Heart left ventricle (tissue), 16 donors: ENCODE results near the gene TUBA1A. TPM values are rescaled to one million over a fixed set of nuclear protein-coding genes. Genes with fewer than 3 reads are reported as not detected.

ENCODE experiments used
- ATAC-seq, 4 donors: fragments of 200-7000 bp; cut with Tn5 transposase; one replicate each; pipeline ENCODE4 v1.9.1; 2020 to 2022; ENCODE audit warnings: moderate library complexity in 4 of 4, mild to moderate bottlenecking in 3 of 4, moderate number of reproducible peaks in 1 of 4
- DNase-seq, 5 donors: peaks; one replicate each; pipeline ENCODE4 v3.0.0-alpha.2; 2020
- H3K27ac ChIP-seq, 12 donors: fragments of 200-600 bp; sonication (generic) in 4 of 12; one replicate each; pipeline versions ENCODE4 v1.5.0 to v1.8.0; 2016 to 2022; ENCODE audit warnings: mild to moderate bottlenecking in 2 of 12
- H3K27me3 ChIP-seq, 9 donors: fragments of 200-600 bp; sonication (generic) in 2 of 9; one replicate each; pipeline versions ENCODE4 v1.5.1 to v1.8.0; 2016 to 2022; ENCODE audit warnings: mild to moderate bottlenecking in 3 of 9
- H3K36me3 ChIP-seq, 9 donors: fragments of 200-600 bp; sonication (generic) in 2 of 9; one replicate each; pipeline versions ENCODE4 v1.5.0 to v1.8.0; 2018 to 2022; ENCODE audit warnings: mild to moderate bottlenecking in 2 of 9
- H3K4me1 ChIP-seq, 12 donors: fragments of 200-600 bp; sonication (generic) in 4 of 12; one replicate each; pipeline versions ENCODE4 v1.5.0 to v1.8.0; 2016 to 2022; ENCODE audit warnings: mild to moderate bottlenecking in 3 of 12
- H3K4me3 ChIP-seq, 12 donors: fragments of 200-600 bp; sonication (generic) in 4 of 12; one replicate each; pipeline versions ENCODE4 v1.5.0 to v1.8.0; 2017 to 2022; ENCODE audit warnings: mild to moderate bottlenecking in 9 of 12, moderate library complexity in 4 of 12
- H3K9me3 ChIP-seq, 12 donors: fragments of 200-600 bp; sonication (generic) in 4 of 12; one replicate each; pipeline versions ENCODE4 v1.5.0 to v1.8.0; 2016 to 2022; ENCODE audit warnings: mild to moderate bottlenecking in 1 of 12
- CTCF ChIP-seq, 12 donors: fragments of 200-600 bp; sonication (generic) in 4 of 12; IDR thresholded peaks; one replicate each; pipeline versions ENCODE4 v1.5.0 to v1.8.0; 2018 to 2022; ENCODE audit warnings: antibody characterized with exemption in 12 of 12, mild to moderate bottlenecking in 5 of 12
- POLR2A ChIP-seq, 2 donors: fragments of 450-650 bp; IDR thresholded peaks; one replicate each; pipeline ENCODE4 v1.6.1; 2017; ENCODE audit warnings: antibody characterized with exemption in 2 of 2, mild to moderate bottlenecking in 2 of 2, moderate library complexity in 2 of 2
- WGBS, 4 donors: extraction: QIAGEN DNeasy Blood & Tissue Kit in 2 of 4; methylation state at CpG; one replicate each; pipeline versions ENCODE4 v1.1.5 to v1.1.7; 2013 to 2018; 5-methylcytosine and 5-hydroxymethylcytosine counted together
- intact Hi-C, 10 donors: fragments of 100-400 bp; cut with DNase I; formaldehyde crosslinking; loops; one replicate each; pipeline versions ENCODE4 v1.11.1 to v1.14.2; 2022
- polyA plus RNA-seq, 2 donors: library from polyadenylated mRNA; stranded (reverse); fragments of 200-250 nt; gene quantifications; one replicate each; pipeline ENCODE4 v1.2.3, GENCODE V29; 2013
- total RNA-seq, 9 donors: library from RNA; depleted of rRNA in 2 of 9; stranded (reverse); fragments of >200 nt in 2 of 9; fragmentation: NEBNext Ultra II Directional in 3 of 9; extraction: Animal tissue kit (Norgen Biotek cat#: 25700) in 3 of 9; gene quantifications; one replicate each; pipeline versions ENCODE4 v1.1.0 to v1.2.4, GENCODE V29; 2016 to 2023
- donor health status: ischemic (EF 13 %, LVEDD 7.1; RV severe dilation, severe dysfunction).
- donor health status: healthy with polysubstance abuse.
- donor health status: DM: no; HTN: yes; CAD: no.
- donor health status: DM: no; HTN: no; CAD: no.
- donor health status: ischemic (EF 25% LVEDD 6.9; RV normal size, moderate dysfunction).
- donor health status: ischemic (EF 25% LVEDD 5.7; RV mildly dilated, moderate dysfunction).
- donor health status: healthy.
- donor health status: DM: yes; HTN: yes; CAD: no.
- donor health status: ischemic (EF 35%, LVEDD 5.7; RV mildly dilated, moderate dysfunction).
- donor health status: nonischemic (EF 11% LVEDD 7.7; RV severe dilation, severe dysfunction).
- donor health status: DM: yes; HTN: yes; CAD: no.
- donor health status: PGD.
- donor health status: ischemic (EF 29% LVEDD 5.4; RV normal size, mild dysfunction).
- donor health status: nonischemic (EF 23%, LVEDD 6.1; RV moderate dilation, normal function).

Gene TUBA1A
- total and polyA plus RNA-seq, 11 donors, result 71.5 to 280 (median 184) TPM

- no peak for TF ChIP-seq CTCF (IDR thresholded peaks at IDR 0.05)
- TF ChIP-seq POLR2A (IDR thresholded peaks at IDR 0.05), result no peak
- Histone ChIP-seq H3K9me3 (no peaks in the 10 kb centered on the region), H3K4me1 (peaks cover 0 to 58% (median 8%) of the 10 kb centered on the region in 12 donors), H3K4me3 (no peak overlapping the region), H3K27ac (peak overlapping the region in 6 of 12 donors; percentile 69 to 93 (median 80)), H3K27me3 (no peaks in the 10 kb centered on the region), H3K36me3 (no peaks in the 10 kb centered on the region)
- ATAC-seq (no peak), DNase-seq (no peak)
- WGBS, 4 donors, result 80 to 88% (median 85%) methylated on average over 3 of the region's 3 CpGs
- intact Hi-C loops, result no loop called here
Observed at GRCh38 chr12:49223590-49224369, 34.9 kb upstream of the TUBA1A start.

- no peak for ATAC-seq
- H3K36me3 ChIP-seq, result no peaks in the 10 kb centered on the region
- H3K4me3 ChIP-seq, result no peak overlapping the region
- intact Hi-C loops, result no loop called here
- WGBS, 4 donors, result 89 to 98% (median 94%) methylated on average over 1 of the region's 1 CpG
- peak overlapping the region in 11 of 12 donors; percentile 47 to 93 (median 73) for H3K27ac ChIP-seq
- H3K4me1 ChIP-seq, result peaks cover 0 to 58% (median 8%) of the 10 kb centered on the region in 12 donors
- TF ChIP-seq POLR2A (IDR thresholded peaks at IDR 0.05), result no peak
- TF ChIP-seq CTCF (IDR thresholded peaks at IDR 0.05), result no peak
- H3K9me3 ChIP-seq, result no peaks in the 10 kb centered on the region
- no peaks in the 10 kb centered on the region for H3K27me3 ChIP-seq
- DNase-seq, result no peak
Observed at GRCh38 chr12:49223122-49223521, 34.2 kb upstream of the TUBA1A start.

GRCh38 chr12:49220972-49221371 lies 32.1 kb upstream of the TUBA1A start:
- Histone ChIP-seq H3K27me3 (no peaks in the 10 kb centered on the region), H3K27ac (peak overlapping the region in 1 of 12 donors; percentile 38)

More at GRCh38 chr12:49220972-49221371, 32.1 kb upstream of the TUBA1A start:
- DNase-seq (no peak), ATAC-seq (no peak)
- WGBS, 4 donors, result 90 to 93% (median 91%) methylated on average over 4 of the region's 4 CpGs
- intact Hi-C loops, result no loop called here
- no peak for TF ChIP-seq POLR2A (IDR thresholded peaks at IDR 0.05)
- no peak for TF ChIP-seq CTCF (IDR thresholded peaks at IDR 0.05)
- peaks cover 0 to 58% (median 8%) of the 10 kb centered on the region in 12 donors for H3K4me1 ChIP-seq
- H3K4me3 ChIP-seq, result no peak overlapping the region
- no peaks in the 10 kb centered on the region for H3K9me3 ChIP-seq
- no peaks in the 10 kb centered on the region for H3K36me3 ChIP-seq
